CD1c-positive myeloid dendritic cell (primary cell): ENCODE measurements around the gene DDX3X.

ENCODE experiments used
- DNase-seq: peaks from one replicate; pipeline ENCODE4 v3.0.0-alpha.2; 2016; ENCODE audit errors: extremely low spot score

DDX3X gene

GRCh38 chrX:41412261-41413081 is 78.5 kb downstream of the DDX3X start:
- peak; percentile 38 for DNase-seq
